NCI-H2081 (cell line): Measurements from ENCODE around the gene ABCA7.
"Not testable (repeated sequence)": the region's sequence is repeated elsewhere in the genome, so short reads cannot be mapped to it uniquely, and the experiment has no call there.

ENCODE experiments used
- DNase-seq, 2 experiments: peaks; one replicate each; lab custom pipeline; 2025; lab: John Stamatoyannopoulos, UW

The ABCA7 gene

GRCh38 chr19:1016647-1017114, 23.2 kb upstream of the ABCA7 start:
- no peak for DNase-seq

- no peak for DNase-seq
Observed at GRCh38 chr19:1017115-1017905, 22.6 kb upstream of the ABCA7 start.

GRCh38 chr19:1017906-1018305, 22.0 kb upstream of the ABCA7 start:
- DNase-seq: no peak

DNA sequence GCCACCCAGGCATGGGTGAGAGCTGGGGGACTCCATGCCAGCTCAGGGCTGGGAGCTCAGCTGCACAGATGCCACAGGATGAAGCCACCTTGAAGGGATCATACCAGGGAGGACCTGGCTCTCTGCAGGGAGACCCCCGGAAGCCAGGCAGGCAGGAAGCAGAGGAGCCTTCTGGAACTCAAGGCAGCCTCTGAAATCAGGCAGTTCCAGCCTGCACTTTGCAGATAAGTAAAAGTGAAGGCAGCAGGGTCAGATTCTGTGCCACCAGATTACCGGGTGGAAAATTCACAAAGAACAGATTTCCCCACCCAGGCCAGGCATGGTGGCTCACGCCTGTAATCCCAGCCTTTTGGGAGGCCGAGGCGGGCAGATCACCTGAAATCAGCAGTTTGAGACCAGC, 21.5 kb upstream of the ABCA7 start:
- no peak for DNase-seq

DNA sequence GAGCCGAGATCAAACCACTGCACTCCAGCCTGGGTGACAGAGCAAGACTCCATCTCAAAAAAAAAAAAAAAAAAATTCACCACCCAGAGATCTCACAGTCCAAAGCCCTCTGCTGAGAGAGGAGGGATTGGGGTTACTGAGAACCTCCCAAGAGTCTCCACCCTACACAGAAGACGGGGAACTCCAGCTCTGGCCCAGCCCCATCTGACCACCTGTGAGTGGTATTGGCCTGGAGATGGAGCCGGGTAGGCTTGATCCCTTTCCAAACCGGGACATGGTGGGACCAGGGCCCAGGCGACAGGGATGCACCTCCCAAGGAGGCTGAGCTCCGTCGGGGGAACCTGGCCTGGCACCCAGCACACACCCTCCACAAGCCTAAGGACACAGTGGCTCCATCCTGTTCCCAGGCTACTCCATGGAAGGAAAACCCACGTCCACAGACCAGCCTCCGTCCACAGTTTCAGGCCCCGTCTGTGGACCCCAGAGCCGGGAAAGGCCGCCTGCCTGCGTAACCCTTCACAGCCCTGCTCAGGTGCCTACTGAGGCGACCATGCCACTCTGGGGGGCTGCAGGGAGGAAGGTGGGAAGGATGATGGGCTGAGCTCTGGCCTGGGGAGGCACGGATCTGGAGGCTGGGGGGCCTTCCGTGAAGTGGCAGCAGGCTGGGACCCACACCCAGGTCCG, 20.8 kb upstream of the ABCA7 start:
- DNase-seq: no peak

DNA sequence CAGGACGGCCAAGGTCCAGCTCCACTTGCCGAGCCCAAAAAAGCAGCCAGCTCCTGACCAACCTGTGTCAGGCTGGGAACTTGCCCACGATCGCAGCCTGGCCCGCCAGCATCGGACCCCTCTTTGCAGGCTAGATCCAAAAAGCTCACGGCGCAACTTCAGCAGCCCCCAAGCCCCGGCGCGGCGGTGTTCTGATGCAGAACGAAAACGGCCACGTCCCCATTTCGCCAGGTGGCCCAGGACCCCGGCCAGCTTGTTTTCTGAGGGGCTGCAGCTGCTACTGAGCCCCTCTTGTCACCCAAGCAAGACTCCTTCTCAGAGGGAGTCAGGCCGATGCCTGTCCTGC, 20.3 kb upstream of the ABCA7 start:
- DNase-seq: no peak

DNA sequence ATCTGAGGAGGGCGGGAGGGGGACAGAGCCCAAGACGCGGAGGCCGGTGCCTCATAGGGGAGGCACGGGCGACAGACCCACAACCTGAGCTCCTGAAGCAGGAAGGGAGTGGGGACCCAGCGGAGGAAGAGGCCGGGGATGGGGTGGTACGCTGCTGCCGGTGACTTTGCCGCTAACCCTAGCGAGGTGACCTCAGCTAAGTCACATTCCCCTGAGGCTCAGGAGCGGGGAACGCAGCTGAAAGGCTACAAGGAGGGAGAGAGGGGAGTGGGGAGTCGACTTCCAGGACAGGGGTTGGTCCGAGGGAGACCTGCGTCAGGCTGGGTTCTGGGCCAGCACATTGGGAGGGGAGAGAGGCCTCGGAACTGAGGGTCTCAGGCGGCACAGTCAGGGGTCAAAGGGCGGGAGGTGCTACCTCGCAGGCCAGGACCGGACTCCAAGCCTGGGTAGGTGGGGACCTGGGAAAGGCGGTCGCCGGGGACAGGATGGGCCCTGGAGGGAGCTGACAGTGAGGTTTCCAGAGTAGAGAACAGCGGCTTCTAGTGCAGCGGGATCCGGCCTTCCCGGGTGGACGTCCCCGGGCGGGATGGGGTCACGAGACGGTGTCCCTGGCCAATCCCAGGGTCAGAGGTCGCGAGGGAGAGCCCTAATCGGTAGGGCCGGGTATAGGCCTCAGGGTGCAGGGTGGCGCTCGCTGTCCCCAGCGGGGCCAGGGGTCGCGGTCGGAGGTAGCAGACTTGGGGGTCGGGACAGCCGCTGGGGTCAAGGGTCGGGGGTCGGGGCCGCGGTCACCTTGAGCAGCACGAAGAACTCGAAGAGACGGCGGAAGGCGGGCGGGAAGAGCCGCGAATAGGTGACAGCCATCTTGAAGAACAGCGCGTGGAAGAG, 19.7 kb upstream of the ABCA7 start:
- DNase-seq: no peak

DNA sequence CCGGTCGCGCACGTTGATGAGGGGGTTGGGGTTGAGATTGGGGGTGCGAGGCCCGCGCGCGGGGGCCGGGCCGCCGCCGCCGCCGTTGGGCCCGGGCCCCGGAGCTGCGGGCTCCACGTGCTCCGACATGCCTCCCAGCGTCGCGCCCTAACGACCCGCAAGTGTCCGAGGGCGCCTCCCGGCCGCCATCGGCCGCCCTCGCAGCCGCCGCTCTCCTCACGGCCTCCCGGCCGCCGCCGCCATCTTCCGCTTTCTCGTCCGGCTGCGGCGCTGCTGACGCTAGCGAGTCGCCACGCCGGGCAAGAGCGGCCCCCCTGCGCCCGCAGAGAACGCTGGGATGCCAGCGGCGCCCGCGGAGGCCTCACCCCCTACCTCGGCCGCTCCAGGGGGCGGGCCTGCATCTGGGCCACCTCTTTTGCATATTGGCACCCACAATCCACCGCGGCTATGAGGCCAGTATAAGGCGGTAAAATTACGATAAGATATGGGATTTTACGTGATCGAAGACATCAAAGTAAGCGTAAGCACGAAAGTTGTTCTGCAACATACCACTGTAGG, 19.0 kb upstream of the ABCA7 start, which contains the start of gene TMEM259:
Gene TMEM259, minus strand, starts transcription at position 256 of the 558 bp plus-strand sequence. Its CDS starts 127 bp downstream, at position 129.
- DNase-seq: peak; percentile 96 to 98

GRCh38 chr19:1023883-1024188, 16.1 kb upstream of the ABCA7 start:
- not testable (repeated sequence) for DNase-seq

DNA sequence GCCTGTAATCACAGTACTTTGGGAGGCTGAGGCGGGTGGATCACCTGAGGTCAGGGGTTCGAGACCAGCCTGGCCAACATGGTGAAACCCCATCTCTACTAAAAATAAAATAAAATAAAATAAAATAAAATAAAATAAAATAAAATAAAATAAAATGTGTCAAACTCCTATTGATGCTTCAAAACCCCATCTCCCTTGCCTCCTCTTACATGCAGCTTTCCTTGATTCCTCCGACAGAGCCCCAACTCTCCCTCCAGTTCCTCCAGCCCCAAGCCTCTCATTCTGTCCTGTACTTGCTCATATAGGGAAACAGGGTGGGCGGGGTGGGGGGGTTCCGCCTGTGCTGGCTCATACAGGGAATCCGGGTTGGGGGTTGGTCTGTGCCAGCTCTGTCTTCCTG, 14.8 kb upstream of the ABCA7 start:
- not testable (repeated sequence) for DNase-seq

- DNase-seq: peak in 1 of 2 experiments; percentile 21
Observed at GRCh38 chr19:1025960-1026782, 13.7 kb upstream of the ABCA7 start, which contains the start of gene CNN2. Gene CNN2 (plus strand): TSS chr19:1026608. CDS start chr19:1026662, 54 bp downstream.

DNA sequence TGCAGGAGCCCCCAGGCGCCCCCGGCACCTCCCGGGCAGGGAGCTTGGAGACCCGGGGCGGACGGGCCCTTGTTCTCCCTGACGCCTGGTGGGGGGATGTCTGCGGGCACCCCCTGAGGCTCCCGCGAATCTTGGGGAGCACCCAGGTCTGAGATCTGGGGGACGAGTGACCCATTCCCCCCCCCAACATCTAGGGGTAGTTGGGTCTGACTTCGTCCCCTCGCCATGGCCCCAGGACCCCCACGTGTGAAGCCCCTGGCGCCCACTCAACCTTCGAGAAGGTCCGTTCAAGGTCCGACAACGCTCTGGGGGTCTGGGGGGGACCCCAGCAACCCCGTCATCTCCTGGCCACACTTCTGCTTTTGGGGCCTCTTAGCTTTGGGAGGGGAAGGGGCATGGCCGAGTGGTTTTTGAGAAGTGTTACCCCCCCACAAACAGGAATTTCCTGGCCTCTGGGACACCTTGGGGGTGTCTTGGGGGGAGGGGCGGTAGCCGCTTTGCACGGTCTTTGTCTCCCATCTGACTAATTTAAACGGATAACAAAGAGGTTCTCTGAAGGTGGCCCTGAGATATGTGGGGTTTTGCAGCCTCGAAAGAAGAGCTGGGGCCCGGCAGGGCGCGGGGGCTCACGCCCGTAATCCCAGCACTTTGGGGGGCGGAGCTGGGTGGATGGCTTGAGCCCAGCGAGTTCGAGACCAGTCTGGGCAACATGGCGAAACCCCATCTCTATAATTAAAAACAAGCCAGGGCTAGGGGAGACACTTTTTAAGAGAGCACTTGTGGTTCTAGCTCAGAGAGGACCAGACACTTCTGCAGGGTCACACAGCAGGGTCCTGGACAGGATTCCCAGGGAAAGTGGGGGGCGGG, 12.9 kb upstream of the ABCA7 start:
- DNase-seq: no peak

DNA sequence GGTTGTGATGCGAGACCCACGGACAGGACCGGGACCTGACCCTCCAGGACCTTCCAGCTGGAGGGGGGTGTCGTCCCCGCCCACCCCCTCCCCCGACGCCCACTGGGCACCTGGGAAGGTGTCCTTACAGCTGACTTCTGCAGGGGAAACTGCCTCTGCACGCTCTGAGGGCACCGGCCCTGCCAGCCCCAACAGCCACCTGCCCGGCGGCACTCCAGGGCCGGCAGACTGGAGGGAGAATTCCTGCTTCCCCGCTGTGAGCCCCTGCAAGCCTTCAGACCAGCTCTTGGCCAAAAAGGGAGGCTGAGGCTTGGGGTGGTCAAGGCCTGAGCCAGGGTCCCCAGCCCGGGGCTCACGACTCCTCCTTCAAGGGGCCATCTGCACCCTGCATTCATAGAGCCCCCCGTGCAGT, 12.3 kb upstream of the ABCA7 start:
- no peak for DNase-seq

- DNase-seq: peak; percentile 44 to 51
Observed at GRCh38 chr19:1028062-1028926, 11.6 kb upstream of the ABCA7 start.

- DNase-seq: no peak
Observed at GRCh38 chr19:1032264-1032867, 7.5 kb upstream of the ABCA7 start.

- DNase-seq: no peak
Observed at GRCh38 chr19:1035998-1036621, 3.8 kb upstream of the ABCA7 start.

- no peak for DNase-seq
Observed at GRCh38 chr19:1037621-1038064, 2.3 kb upstream of the ABCA7 start.

DNA sequence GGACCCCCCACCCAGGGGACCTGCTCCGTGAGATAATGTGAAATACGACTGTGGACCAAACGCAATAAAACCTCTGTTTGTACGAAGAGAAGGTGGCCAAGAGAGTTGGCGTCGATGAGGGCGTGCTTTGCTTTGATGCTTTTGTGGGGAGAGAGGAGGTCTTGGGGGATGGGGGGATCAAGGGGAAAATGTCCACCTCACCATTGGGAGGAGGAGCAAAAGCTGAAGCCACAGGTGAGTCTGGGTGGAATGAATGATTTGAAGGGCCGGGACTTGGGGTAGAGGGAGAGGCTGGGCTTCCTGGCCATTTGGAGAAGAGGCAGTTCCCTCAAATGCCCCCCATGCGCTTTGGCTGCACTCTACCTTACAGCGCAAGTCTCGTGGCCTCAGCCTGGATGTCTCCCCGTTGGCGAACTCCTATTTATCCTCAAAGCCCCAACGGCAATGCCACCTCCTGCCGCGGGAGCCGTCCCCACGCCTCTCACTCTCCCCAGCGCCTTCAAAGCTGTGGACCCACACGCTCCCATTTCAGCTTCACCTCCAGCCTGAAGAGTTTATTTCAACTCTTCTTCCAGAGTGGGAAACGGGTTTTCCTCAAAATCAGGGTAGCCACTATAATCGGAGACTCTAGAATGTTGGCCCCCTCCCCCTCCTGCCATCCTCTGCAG, 795 bp upstream of the ABCA7 start:
- DNase-seq: no peak
